ENCODE measurements around the gene PIP4K2B.
"Not testable (repeated sequence)": the region's sequence is repeated elsewhere in the genome, so short reads cannot be mapped to it uniquely, and the experiment has no call there.

PIP4K2B gene

DNA sequence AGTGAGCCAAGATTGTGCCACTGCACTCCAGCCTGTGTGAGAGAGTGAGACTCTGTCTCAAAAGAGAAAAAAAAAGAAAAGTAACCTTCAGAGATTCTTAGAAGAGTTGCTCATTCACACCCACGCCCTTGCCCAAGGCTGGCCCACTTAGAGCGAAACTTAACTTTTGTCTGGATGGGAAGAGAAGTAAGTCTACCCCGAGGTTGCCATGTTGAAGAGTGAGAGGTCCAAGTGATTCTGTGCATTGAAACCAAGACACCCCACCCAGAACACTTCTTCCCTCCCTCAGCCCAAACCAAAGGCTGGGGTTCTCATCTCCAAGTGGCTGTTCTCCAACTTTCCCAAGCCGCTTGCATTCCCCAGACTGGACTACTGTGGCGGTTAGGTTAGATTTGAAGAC lies 71.6 kb downstream of the PIP4K2B start:
- Histone ChIP-seq H3K9ac (ENCODE audit: low read depth, low read length) (no peak overlapping the region), H3K4me3 (ENCODE audit: low read depth, low read length) (no peak overlapping the region), H3K4me1 (ENCODE audit: control insufficient read depth, insufficient read depth, low read length) (peaks cover 3% of the 10 kb centered on the region; the same call in 1 of the 2 replicates), H3K27ac (ENCODE audit: low read depth, low read length) (no peak overlapping the region), H3K36me3 (ENCODE audit: control insufficient read depth, insufficient read depth, low read length) (no peaks in the 10 kb centered on the region; the same call in 1 of the 2 replicates), H3K27me3 (ENCODE audit: control insufficient read depth, insufficient read depth, low read length) (peaks cover 13% of the 10 kb centered on the region), H3K9me3 (ENCODE audit: control insufficient read depth, insufficient read depth, low read length) (no peaks in the 10 kb centered on the region)

DNA sequence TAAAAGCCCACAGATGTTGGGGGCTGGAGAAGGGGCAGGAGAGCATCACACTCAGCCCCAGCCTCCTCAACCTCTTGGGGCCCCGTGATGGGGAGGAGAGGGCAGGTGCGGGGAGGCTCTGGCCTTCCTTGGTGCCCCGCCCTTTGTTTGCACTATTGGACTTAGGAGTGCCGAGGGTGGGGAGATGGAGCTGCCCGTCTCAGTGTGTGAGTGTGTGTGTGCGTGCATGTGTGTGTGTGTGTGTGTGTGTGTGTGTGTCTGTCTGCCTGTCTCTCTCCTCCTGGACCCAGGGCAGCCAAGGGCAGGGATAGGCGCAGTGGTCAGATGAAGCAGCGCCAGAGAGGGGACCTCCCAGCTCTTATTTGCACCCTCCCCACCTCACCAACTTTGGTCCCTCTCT lies 73.2 kb downstream of the PIP4K2B start:
- not testable (repeated sequence) for H3K9me3 ChIP-seq (ENCODE audit: control insufficient read depth, insufficient read depth, low read length); H3K36me3 ChIP-seq (ENCODE audit: control insufficient read depth, insufficient read depth, low read length); H3K27ac ChIP-seq (ENCODE audit: low read depth, low read length); H3K4me3 ChIP-seq (ENCODE audit: low read depth, low read length); H3K9ac ChIP-seq (ENCODE audit: low read depth, low read length); H3K4me1 ChIP-seq (ENCODE audit: control insufficient read depth, insufficient read depth, low read length)
- peaks cover 18% of the 10 kb centered on the region for H3K27me3 ChIP-seq (ENCODE audit: control insufficient read depth, insufficient read depth, low read length)

DNA sequence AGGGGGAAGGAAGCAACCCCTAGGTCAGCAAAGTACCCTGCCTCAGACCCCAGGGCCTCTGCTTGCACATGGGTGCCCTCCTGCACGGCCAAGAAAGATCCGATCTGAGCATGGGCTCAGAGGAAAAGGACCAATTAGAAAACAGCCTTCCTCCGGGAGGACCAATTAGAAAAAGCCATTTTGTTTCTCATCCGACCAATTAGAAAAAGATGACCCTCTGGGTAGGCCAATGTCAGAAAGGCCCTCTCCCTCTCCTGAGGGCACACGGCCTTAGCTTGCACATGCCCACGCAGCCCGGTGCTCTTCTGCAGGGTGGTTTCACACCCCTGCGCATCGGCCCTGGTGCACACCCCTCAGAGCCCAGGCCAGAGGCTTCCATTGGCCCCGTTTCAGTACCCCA lies 74.3 kb downstream of the PIP4K2B start:
- Histone ChIP-seq H3K4me3 (ENCODE audit: low read depth, low read length) (no peak overlapping the region), H3K9me3 (ENCODE audit: control insufficient read depth, insufficient read depth, low read length) (no peaks in the 10 kb centered on the region), H3K4me1 (ENCODE audit: control insufficient read depth, insufficient read depth, low read length) (no peaks in the 10 kb centered on the region; the same call in 1 of the 2 replicates), H3K9ac (ENCODE audit: low read depth, low read length) (no peak overlapping the region), H3K36me3 (ENCODE audit: control insufficient read depth, insufficient read depth, low read length) (no peaks in the 10 kb centered on the region), H3K27ac (ENCODE audit: low read depth, low read length) (no peak overlapping the region), H3K27me3 (ENCODE audit: control insufficient read depth, insufficient read depth, low read length) (peaks cover 26% of the 10 kb centered on the region)

DNA sequence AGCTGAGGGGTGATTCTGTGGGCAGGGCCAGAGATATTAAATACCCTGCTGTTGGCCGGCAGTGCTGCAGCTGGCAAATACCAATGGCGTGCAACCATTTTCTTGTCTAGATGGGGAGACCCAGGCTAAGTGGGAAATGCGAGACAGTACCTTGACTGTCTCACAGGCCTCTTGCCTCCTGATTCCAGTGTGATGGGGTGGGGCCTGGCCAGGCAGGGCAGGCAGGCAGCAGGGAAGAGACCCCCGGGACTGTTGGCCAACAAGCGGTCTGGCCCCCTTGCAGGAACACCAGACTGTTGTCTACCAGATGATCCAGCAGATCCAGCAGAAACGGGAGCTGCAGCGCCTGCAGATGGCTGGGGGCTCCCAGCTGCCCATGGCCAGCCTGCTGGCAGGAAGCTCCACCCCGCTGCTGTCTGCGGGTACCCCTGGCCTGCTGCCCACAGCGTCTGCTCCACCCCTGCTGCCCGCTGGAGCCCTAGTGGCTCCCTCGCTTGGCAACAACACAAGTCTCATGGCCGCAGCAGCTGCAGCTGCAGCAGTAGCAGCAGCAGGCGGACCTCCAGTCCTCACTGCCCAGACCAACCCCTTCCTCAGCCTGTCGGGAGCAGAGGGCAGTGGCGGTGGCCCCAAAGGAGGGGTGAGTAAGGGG lies 74.9 kb downstream of the PIP4K2B start:
- Histone ChIP-seq H3K9ac (ENCODE audit: low read depth, low read length) (no peak overlapping the region), H3K4me3 (ENCODE audit: low read depth, low read length) (no peak overlapping the region), H3K36me3 (ENCODE audit: control insufficient read depth, insufficient read depth, low read length) (no peaks in the 10 kb centered on the region), H3K27me3 (ENCODE audit: control insufficient read depth, insufficient read depth, low read length) (peaks cover 23% of the 10 kb centered on the region), H3K27ac (ENCODE audit: low read depth, low read length) (no peak overlapping the region), H3K9me3 (ENCODE audit: control insufficient read depth, insufficient read depth, low read length) (no peaks in the 10 kb centered on the region), H3K4me1 (ENCODE audit: control insufficient read depth, insufficient read depth, low read length) (no peaks in the 10 kb centered on the region; the same call in 1 of the 2 replicates)

DNA sequence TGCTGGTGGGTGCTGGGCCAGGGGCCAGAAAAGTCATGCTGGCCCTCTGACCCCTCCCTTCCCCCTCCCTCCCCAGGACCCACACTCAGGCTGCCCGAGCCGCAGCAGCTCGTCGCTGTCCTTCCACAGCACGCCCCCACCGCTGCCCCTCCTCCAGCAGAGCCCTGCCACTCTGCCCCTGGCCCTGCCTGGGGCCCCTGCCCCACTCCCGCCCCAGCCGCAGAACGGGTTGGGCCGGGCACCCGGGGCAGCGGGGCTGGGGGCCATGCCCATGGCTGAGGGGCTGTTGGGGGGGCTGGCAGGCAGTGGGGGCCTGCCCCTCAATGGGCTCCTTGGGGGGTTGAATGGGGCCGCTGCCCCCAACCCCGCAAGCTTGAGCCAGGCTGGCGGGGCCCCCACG lies 77.6 kb downstream of the PIP4K2B start:
- H3K36me3 ChIP-seq (ENCODE audit: control insufficient read depth, insufficient read depth, low read length): no peaks in the 10 kb centered on the region
- peaks cover 8% of the 10 kb centered on the region for H3K4me1 ChIP-seq (ENCODE audit: control insufficient read depth, insufficient read depth, low read length)
- no peak overlapping the region for H3K27ac ChIP-seq (ENCODE audit: low read depth, low read length)
- peaks cover 13% of the 10 kb centered on the region for H3K27me3 ChIP-seq (ENCODE audit: control insufficient read depth, insufficient read depth, low read length)
- no peak overlapping the region for H3K9ac ChIP-seq (ENCODE audit: low read depth, low read length)
- H3K9me3 ChIP-seq (ENCODE audit: control insufficient read depth, insufficient read depth, low read length): no peaks in the 10 kb centered on the region
- no peak overlapping the region for H3K4me3 ChIP-seq (ENCODE audit: low read depth, low read length)

GRCh38 chr17:38720941-38721340 lies 78.4 kb downstream of the PIP4K2B start:
- Histone ChIP-seq H3K9me3 (ENCODE audit: control insufficient read depth, insufficient read depth, low read length) (no peaks in the 10 kb centered on the region), H3K9ac (ENCODE audit: low read depth, low read length) (no peak overlapping the region), H3K4me1 (ENCODE audit: control insufficient read depth, insufficient read depth, low read length) (peaks cover 10% of the 10 kb centered on the region), H3K36me3 (ENCODE audit: control insufficient read depth, insufficient read depth, low read length) (no peaks in the 10 kb centered on the region), H3K27me3 (ENCODE audit: control insufficient read depth, insufficient read depth, low read length) (peaks cover 13% of the 10 kb centered on the region), H3K4me3 (ENCODE audit: low read depth, low read length) (no peak overlapping the region), H3K27ac (ENCODE audit: low read depth, low read length) (no peak overlapping the region)

DNA sequence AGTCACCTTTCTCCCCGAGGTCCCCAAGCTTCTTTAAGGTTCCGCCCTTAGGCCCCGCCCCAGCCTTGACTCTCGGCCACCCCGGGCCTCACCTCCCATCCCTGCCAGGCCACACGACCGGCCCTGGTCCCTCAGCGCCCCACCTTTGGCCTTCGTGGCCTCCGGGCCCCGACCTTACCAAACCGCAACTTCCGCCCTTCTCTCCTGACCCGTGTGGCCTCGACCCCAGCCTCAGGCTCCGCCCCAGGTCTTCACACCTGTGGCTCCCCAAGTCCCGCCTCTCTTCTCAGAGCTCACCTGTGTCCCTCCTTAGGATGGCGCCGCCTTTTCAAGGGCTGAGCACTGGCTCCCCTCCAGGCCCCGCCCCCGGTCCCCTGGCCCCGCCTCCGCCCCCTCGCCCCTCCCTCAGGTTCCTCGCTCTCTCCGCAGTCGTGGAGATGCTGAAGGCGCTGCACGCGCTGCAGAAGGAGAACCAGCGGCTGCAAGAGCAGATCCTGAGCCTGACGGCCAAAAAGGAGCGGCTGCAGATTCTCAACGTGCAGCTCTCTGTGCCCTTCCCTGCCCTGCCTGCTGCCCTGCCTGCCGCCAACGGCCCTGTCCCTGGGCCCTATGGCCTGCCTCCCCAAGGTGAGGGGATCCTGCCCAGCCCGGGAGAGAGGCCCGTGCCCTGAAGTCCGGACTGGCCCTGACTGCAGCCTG lies 79.3 kb downstream of the PIP4K2B start:
- Histone ChIP-seq H3K9me3 (ENCODE audit: control insufficient read depth, insufficient read depth, low read length) (no peaks in the 10 kb centered on the region), H3K9ac (ENCODE audit: low read depth, low read length) (no peak overlapping the region), H3K36me3 (ENCODE audit: control insufficient read depth, insufficient read depth, low read length) (no peaks in the 10 kb centered on the region), H3K27me3 (ENCODE audit: control insufficient read depth, insufficient read depth, low read length) (peaks cover 13% of the 10 kb centered on the region), H3K27ac (ENCODE audit: low read depth, low read length) (no peak overlapping the region), H3K4me3 (ENCODE audit: low read depth, low read length) (peak overlapping the region; percentile 47; the same call in 1 of the 2 replicates), H3K4me1 (ENCODE audit: control insufficient read depth, insufficient read depth, low read length) (peaks cover 17% of the 10 kb centered on the region)

DNA sequence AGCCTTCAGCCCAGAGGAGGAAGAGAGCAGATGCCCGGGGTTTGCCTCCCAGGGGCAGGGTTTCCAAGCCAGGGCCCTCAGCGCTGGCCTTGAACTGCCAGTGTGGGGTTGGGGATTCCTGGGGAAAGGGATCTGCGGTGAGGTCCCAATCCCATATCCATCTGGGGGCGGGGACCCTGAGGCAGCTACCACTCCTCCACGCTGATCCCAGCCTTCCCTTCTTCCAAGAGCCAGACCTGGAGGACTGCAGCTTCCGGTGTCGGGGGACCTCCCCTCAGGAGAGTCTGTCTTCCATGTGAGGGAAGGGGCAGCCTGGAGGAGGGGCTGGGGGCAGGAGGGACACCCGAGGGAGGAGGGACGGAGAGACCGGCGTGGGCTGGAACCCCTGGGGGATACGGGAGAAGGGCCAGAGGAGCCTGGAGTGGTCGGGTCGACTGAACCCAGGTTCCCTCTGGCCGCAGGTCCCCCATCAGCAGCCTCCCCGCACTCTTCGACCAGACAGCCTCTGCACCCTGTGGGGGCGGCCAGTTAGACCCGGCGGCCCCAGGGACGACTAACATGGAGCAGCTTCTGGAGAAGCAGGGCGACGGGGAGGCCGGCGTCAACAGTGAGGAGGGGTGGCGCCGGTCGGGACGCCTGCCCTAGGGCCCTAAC lies 79.9 kb downstream of the PIP4K2B start:
- Histone ChIP-seq H3K27ac (ENCODE audit: low read depth, low read length) (no peak overlapping the region), H3K9me3 (ENCODE audit: control insufficient read depth, insufficient read depth, low read length) (no peaks in the 10 kb centered on the region), H3K27me3 (ENCODE audit: control insufficient read depth, insufficient read depth, low read length) (peaks cover 13% of the 10 kb centered on the region), H3K4me3 (ENCODE audit: low read depth, low read length) (peak overlapping the region; percentile 47; the same call in 1 of the 2 replicates), H3K9ac (ENCODE audit: low read depth, low read length) (no peak overlapping the region), H3K4me1 (ENCODE audit: control insufficient read depth, insufficient read depth, low read length) (peaks cover 17% of the 10 kb centered on the region), H3K36me3 (ENCODE audit: control insufficient read depth, insufficient read depth, low read length) (no peaks in the 10 kb centered on the region)

DNA sequence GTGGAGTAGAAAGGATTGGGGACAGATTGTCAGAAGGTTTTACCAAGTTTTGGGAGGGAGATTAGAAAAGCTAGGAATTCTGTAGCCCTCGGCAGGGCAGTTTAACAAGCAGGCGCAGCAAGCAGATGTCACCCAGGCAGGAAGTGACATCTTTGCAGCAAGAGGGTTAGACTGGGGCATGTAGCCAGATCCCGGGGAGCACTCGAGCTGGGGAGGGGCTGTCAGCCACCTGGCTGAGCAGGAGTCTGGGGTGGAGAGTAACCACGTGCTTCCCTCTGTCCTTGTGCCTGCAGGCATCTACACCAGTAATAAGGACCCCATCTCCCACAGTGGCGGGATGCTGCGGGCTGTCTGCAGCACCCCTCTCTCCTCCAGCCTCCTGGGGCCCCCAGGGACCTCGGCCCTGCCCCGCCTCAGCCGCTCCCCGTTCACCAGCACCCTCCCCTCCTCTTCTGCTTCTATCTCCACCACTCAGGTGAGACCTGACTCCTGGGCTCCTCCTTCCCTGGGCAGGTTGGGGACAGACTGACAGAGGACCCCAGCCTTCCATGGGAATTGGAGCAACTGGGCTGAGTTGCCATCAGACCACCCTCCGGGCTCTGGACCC lies 82.1 kb downstream of the PIP4K2B start:
- no peak overlapping the region for H3K9ac ChIP-seq (ENCODE audit: low read depth, low read length)
- no peak overlapping the region for H3K4me3 ChIP-seq (ENCODE audit: low read depth, low read length)
- no peaks in the 10 kb centered on the region for H3K36me3 ChIP-seq (ENCODE audit: control insufficient read depth, insufficient read depth, low read length)
- H3K4me1 ChIP-seq (ENCODE audit: control insufficient read depth, insufficient read depth, low read length): peaks cover 23% of the 10 kb centered on the region
- H3K27me3 ChIP-seq (ENCODE audit: control insufficient read depth, insufficient read depth, low read length): peaks cover 13% of the 10 kb centered on the region
- no peaks in the 10 kb centered on the region for H3K9me3 ChIP-seq (ENCODE audit: control insufficient read depth, insufficient read depth, low read length)
- no peak overlapping the region for H3K27ac ChIP-seq (ENCODE audit: low read depth, low read length)

GRCh38 chr17:38716368-38717005 lies 82.9 kb downstream of the PIP4K2B start:
- Histone ChIP-seq H3K9me3 (ENCODE audit: control insufficient read depth, insufficient read depth, low read length) (no peaks in the 10 kb centered on the region), H3K27me3 (ENCODE audit: control insufficient read depth, insufficient read depth, low read length) (peaks cover 12% of the 10 kb centered on the region), H3K4me3 (ENCODE audit: low read depth, low read length) (no peak overlapping the region), H3K4me1 (ENCODE audit: control insufficient read depth, insufficient read depth, low read length) (peaks cover 23% of the 10 kb centered on the region), H3K9ac (ENCODE audit: low read depth, low read length) (no peak overlapping the region), H3K36me3 (ENCODE audit: control insufficient read depth, insufficient read depth, low read length) (0 out of 2 replicates have a peak, but pooled peaks cover 5% of the 10 kb centered on the region), H3K27ac (ENCODE audit: low read depth, low read length) (no peak overlapping the region)
